HG02623 (cell line): ENCODE results near the gene KRTAP4-16.
"Not testable (repeated sequence)": the region's sequence is repeated elsewhere in the genome, so short reads cannot be mapped to it uniquely, and the experiment has no call there.

Source experiments
- ATAC-seq: cut with Tn5 transposase; IDR thresholded peaks from one replicate; pipeline ENCODE4 v1.9.1; 2021; ENCODE audit warnings: moderate library complexity; ENCODE audit not compliant: unreplicated experiment

KRTAP4-16 gene

GRCh38 chr17:41076788-41077187 is 25.2 kb downstream of the KRTAP4-16 start:
- no peak for ATAC-seq

DNA sequence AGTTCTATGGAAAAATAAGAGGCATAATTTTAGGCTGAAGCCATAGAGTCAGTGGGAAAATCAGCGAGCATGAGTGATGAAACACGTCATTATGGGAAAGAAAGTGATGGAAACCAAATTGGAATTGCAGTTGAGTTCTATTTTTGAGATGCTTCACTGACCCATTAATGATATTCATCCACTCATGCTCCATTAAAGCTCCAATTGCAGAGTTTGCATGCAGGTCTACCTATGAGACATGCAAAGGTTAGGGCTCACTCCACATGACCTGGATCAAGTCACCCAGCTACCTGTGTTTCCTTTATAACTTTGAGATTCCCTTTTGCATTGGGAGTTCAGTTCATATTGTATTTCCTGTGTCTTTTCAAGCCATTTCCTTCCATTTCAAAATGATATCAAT is 28.3 kb downstream of the KRTAP4-16 start:
- no peak for ATAC-seq

GRCh38 chr17:41071606-41072360 is 30.2 kb downstream of the KRTAP4-16 start:
- no peak for ATAC-seq

- no peak for ATAC-seq
Measured at GRCh38 chr17:41069031-41069430, 33.0 kb downstream of the KRTAP4-16 start.

GRCh38 chr17:41067281-41067680 is 34.7 kb downstream of the KRTAP4-16 start:
- ATAC-seq: no peak

DNA sequence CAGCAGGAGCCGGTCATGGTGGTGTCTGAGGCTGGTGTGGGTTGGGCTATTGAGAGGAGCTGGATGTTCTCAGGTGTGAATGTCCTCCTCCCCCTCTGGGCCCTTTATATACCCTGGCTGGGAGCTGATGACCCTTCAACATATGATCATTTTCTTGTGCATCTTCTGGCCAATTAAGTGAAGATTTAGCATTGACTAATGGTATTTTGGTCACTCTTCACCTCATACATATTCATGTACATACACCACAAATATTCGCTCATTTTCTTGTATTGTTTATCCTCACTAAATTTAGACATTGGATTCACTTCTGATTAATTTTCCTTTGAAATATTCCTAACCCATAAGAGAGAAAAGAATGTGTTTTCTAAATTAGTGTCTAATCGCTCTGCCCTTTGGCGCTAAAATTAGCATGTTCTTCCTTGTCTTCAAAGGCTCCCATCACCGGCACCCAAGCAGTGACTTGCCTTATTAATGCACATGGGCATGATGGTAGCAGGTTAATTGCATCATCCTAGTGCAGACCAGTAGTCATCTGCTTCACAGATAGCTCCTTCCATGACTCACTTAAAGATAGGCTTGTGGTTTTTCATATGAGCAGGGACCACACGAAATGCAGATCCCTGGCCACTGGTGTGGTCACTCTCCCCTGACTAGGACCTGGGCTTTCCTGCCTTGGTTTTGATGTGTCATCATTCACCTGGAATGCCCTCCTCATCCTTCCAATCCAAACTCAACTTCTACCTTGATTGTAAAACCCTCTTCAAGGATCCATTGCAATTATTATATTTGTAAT is 36.0 kb downstream of the KRTAP4-16 start, which contains the start of gene KRTAP2-4:
TSS of gene KRTAP2-4 (minus strand) at position 51 of the 796 bp plus-strand sequence. CDS start at position 17, 34 bp downstream.
- no peak for ATAC-seq

DNA sequence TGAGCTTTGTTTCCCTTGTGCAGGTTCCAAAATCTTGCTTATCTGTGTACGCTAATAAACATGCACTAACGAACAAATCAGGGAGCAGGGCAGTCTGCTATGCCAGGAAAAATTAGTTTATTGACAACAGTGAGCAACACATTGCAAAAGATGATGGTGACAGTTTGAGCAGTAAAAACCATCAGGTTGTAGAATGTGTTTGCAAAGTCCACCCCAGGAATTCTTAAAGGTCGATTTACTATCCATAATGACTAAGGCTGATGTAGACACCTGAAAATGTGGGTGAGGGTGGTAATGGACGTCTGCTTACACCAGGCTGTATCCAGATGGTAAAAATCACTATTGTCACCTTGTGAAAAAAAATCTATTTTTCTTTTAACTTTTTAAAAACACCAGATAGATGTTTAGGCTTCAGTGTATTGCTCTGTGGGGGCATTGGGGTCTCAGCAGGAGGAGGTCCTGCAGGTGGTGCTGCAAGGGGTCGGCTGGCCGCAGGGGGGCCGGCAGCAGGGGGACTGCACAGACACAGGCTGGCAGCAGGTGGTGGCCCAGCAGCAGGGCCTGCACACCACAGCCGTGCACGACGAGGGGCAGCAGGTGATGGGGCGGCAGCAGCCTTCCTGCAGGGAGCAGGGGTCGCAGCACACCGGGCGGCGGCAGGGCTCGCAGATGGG is 36.9 kb downstream of the KRTAP4-16 start:
- not testable (repeated sequence) for ATAC-seq

GRCh38 chr17:41064301-41064700 is 37.7 kb downstream of the KRTAP4-16 start:
- no peak for ATAC-seq

GRCh38 chr17:41063449-41063848 is 38.6 kb downstream of the KRTAP4-16 start:
- ATAC-seq: no peak

- no peak for ATAC-seq
Measured at GRCh38 chr17:41061964-41062363, 40.0 kb downstream of the KRTAP4-16 start.

GRCh38 chr17:41060052-41060604 is 41.9 kb downstream of the KRTAP4-16 start, which contains the start of gene KRTAP2-3:
Gene KRTAP2-3 (minus strand): TSS chr17:41060114. CDS start chr17:41060050, 64 bp downstream.
- ATAC-seq: no peak

- ATAC-seq: not testable (repeated sequence)
Measured at GRCh38 chr17:41059276-41060051, 42.5 kb downstream of the KRTAP4-16 start.

- ATAC-seq: no peak
Measured at GRCh38 chr17:41058741-41059140, 43.3 kb downstream of the KRTAP4-16 start.

DNA sequence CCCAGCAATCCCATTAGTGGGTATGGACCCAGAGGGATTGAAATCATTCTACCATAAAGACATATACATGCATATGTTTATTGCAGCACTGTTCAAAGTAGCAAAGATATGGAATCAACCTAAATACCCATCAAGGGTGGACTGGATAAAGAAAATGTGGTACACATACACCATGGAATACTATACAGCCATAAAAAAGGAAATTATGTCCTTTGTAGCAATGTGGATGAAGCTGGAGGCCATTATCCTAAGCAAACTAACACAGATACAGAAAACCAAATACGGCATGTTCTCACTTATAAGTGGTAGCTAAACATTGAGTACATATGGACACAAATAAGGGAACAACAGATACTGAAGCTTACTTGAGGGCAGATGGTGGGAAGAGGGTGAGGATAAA is 44.5 kb downstream of the KRTAP4-16 start:
- ATAC-seq: no peak

- ATAC-seq: not testable (repeated sequence)
Measured at GRCh38 chr17:41055130-41055529, 46.9 kb downstream of the KRTAP4-16 start, which contains the start of gene KRTAP2-2. Gene KRTAP2-2 (minus strand): TSS chr17:41055230. CDS start chr17:41055211, 19 bp downstream.

DNA sequence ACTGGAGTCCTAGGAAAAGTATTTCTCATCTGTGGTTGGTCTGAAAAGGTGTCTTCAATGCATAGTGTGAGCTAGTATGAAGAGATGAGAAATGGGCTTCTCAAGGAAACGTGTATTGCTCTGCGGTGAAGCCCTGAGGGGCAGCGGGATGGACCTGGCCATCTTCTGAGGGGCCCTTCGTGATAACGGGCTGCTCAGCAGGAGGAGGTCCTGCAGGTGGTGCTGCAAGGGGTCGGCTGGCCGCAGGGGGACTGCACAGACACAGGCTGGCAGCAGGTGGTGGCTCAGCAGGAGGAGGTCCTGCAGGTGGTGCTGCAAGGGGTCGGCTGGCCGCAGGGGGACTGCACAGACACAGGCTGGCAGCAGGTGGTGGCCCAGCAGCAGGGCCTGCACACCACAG is 47.5 kb downstream of the KRTAP4-16 start:
- ATAC-seq: not testable (repeated sequence)

DNA sequence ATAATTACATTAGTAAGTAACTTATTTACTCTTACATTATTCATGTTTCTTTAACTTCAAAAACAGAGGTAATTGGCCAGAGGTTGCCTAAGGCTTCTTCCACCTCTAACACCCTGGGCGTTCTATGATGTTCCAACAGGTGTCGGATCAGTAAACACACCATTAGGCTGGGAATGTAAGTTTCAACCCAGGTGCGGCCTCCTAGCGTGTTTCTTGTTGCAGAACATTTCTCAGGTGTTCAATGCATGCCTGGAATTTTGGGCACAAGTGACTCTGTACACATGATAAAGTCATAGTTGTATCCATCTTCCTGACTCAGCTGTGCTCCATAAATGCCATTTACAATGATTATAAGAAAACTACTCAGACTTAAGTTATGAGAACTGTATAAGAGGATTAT is 48.0 kb downstream of the KRTAP4-16 start:
- ATAC-seq: no peak

DNA sequence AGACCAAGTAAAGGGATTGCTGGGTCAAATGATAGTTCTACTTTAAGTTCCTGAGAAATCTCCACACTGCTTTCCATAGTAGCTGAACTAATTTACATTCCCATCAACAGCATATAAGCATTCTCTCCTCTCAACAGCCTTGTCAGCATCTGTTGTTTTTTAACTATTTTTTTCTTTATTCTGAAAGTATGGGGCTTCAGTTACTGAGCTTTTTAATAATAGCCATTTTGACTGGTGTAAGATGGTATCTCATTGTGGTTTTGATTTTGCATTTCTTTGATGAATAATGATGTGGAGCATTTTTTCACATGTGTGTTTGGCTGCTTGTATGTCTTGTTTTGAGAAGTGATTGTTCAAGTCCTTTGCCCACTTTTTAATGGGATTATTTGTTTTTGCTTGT is 49.4 kb downstream of the KRTAP4-16 start:
- ATAC-seq: no peak
